Measurements from ENCODE around the gene RBKS. TPM values are rescaled to one million over a fixed set of nuclear protein-coding genes. Genes with fewer than 3 reads are reported as not detected.

Gene RBKS
- 10 to 100 TPM in 1 of 3 donors, 1 to 10 TPM in 2; 2.8 to 19.8 (median 9.4) TPM for polyA plus RNA-seq

DNA sequence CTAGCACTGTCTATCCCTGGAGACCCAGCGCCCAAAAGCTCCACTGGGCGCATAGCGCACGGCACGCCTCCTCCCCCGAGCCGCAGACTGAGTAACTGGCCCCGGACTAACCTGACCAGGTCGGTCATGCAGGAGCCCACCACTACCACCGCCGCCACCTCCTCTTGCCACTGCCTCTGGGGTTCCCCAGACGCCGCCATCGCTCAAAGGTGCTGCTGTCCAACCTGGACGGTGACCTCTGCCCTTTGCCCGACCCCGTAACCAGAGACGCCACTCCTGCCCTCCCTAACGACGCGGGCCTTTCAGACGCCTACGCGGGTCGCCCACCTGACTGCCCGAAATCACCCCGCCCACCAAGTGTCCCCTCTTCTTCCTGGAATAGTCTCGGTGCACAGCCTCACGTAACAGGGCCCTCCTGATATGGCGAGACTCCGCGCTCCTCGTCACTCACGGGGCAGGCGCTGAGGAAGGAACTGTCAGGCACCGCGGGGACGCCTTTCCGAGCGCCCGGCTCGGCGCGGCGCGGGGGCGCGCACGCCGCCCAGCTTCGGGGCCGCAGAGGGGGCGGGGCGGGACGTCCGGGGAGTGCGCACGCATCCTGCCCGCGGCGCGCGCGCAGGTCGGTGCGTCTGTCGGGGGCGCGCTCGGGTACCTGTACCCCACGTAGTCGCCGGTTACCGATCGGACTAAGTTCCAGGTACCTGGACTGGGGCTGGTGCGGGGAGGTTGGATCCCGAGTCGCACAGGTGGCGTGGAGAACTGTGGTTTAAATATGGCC lies at the start of gene RBKS, which contains the start of gene BABAM2:
Gene RBKS, minus strand, starts transcription at position 242 of the 778 bp plus-strand sequence. Its CDS starts 42 bp downstream, at position 200.
Gene BABAM2, plus strand, starts transcription at position 584 of the 778 bp plus-strand sequence. CDS start 3,828 bp downstream, outside the sequence.
- peak within 1 kb of the TSS; percentile 55 for H3K27ac ChIP-seq (ENCODE audit: low read depth, low read length)
- 0 to 1% (median 0%) methylated on average over 68 to 79 of the region's 79 CpGs for WGBS, 3 donors

DNA sequence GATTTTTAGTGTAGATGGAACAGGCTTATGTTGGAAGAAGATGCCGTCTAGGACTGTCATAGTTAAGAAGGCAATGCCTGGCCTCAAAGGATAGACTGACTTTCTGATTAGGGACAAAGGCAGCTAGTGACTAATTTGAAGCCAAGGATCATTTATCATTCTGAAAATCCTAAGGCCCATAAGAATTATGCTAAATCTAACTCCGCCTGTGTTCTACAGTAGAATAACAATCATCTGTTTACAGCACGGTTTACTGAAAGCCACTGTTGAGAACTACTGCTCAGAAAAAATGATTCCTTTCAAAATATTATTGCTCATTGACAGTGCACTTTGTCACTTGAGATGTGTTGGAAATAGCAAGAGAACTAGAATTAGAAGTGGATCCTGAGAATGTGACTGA lies 44.8 kb upstream of the RBKS start:
- no peak overlapping the region for H3K27ac ChIP-seq (ENCODE audit: low read depth, low read length)
- 94 to 97% (median 96%) methylated on average over 3 of the region's 3 CpGs for WGBS, 3 donors

DNA sequence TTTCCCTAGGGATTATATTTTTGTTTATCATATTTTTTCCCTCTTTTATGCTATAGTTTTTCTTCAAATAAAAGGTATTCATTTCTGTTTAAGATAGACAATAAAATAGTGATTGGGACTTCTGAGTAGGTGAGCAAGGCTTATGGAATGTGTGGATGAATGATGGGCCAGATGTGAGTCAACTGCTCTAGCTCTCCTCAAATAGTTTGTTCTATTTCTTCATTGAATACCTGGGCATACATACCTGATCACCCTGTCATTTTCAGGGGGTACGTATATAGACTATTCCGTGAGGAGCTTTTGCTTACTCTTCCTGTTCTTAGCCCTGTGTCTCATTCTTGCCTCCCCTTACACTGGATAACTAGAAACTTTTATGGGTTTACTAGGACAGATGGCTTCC lies 42.2 kb upstream of the RBKS start:
- H3K27ac ChIP-seq (ENCODE audit: low read depth, low read length), result no peak overlapping the region
- 93 to 98% (median 93%) methylated on average over 2 of the region's 2 CpGs for WGBS, 3 donors

DNA sequence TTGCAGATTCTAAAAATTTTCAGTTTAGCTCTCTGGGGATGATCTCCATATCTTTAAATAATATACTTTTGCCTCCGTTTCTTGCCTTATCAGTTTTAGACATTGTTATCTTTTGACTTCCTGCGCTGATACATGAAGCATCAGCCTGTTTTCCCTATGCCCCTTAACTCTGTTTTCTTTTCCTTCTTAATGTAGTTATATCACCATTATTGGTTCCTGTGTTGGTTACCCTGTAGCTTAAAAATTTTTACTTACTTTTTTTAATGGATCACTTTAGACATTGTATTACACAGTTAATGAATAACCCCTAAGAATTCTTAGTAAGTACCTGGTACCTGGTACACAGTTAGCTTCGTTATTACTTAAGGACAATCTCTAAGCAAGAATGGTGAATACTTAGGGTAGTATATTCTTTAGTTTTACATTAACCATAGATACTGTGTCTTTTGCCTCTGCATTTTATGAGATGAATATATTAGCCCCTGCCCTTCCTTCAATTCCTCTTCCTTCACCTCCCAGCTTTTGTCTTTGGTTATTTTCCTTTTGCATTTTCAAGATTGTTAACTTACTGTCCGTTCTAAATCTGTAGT lies 41.3 kb upstream of the RBKS start:
- no peak overlapping the region for H3K27ac ChIP-seq (ENCODE audit: low read depth, low read length)
- 75 to 90% (median 87%) methylated on average over 4 of the region's 4 CpGs for WGBS, 3 donors

DNA sequence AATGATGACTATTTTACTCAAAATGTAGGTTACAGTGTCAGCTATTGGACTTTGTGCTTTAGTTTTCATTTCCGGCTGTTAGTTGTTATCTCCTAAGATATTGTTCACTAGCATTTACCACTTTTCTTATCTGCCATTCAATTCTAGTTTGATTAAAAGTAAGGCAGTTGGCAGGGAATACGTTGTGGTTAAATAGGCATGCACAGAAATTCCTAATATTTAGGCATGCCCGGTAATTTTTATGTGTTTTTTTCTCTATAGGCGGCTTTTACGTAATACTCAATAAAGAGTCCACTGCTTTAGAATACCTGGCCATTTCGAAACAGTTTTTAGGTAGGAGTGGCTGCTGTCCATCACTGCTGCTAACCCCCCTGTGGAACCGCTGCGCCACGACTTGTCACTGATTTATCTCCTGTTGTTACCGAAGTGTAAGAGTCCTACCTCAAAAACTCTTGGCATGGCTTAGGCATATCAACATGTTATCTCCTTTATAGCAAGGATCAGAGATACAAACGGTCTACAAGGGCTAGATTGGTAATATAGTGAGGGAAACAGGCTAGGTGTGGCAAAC lies 39.8 kb upstream of the RBKS start:
- WGBS, 3 donors, result 39 to 77% (median 77%) methylated on average over 11 of the region's 11 CpGs
- no peak overlapping the region for H3K27ac ChIP-seq (ENCODE audit: low read depth, low read length)

DNA sequence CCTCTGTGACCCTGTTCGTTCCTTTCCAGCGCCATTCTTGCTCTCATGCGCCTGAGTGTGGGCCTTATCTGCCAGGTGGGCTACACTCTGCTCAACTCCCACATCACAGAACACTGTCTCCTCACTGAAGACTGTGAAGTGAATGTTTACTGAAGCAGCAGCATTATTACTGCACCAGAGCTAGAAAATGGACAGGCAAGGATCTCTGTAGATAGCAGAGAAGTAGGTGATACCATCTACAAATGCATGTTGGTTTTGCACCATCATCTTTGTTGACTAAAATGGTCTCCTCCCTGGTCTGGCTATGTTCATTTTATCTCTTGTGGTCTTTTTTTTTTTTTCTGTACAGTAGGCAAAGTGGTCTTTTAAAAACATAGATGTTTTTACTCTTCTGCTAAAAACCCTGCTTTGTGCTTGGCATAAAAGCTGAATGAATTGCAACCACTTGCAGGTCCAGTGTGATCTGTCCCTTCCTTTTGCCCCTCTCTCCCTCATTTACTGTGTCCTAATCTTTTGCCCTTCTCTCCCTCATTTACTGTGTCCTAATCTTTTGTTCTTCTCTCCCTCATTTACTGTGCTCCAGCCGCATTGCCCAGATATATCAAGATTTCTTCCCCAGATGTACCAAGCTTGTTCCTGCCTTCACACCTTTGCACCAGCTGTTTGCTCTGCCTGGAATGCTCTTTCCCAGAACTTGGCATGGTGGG lies 35.7 kb upstream of the RBKS start:
- no peak overlapping the region for H3K27ac ChIP-seq (ENCODE audit: low read depth, low read length)
- 93 to 98% (median 95%) methylated on average over 4 of the region's 4 CpGs for WGBS, 3 donors

DNA sequence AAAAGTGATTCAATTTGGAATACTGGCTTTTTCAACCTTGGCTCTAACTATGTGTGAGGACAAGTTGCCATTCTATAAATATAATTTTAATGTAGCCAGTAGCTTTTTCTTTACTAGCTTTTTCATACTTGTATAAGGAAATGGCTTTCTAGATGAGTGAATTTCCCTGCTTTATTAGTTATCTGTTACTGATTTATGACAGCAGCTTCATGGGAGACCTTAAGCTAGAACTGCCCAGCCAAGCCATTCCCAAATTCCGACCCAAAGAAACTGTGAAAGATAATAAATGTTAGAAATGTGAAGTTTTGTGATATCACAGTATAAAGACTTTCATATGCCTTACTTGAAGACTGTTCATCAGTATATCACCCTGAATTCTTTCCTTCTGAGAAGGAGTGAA lies 32.7 kb upstream of the RBKS start:
- 66 to 83% (median 82%) methylated on average over 1 of the region's 1 CpG for WGBS, 3 donors
- no peak overlapping the region for H3K27ac ChIP-seq (ENCODE audit: low read depth, low read length)

DNA sequence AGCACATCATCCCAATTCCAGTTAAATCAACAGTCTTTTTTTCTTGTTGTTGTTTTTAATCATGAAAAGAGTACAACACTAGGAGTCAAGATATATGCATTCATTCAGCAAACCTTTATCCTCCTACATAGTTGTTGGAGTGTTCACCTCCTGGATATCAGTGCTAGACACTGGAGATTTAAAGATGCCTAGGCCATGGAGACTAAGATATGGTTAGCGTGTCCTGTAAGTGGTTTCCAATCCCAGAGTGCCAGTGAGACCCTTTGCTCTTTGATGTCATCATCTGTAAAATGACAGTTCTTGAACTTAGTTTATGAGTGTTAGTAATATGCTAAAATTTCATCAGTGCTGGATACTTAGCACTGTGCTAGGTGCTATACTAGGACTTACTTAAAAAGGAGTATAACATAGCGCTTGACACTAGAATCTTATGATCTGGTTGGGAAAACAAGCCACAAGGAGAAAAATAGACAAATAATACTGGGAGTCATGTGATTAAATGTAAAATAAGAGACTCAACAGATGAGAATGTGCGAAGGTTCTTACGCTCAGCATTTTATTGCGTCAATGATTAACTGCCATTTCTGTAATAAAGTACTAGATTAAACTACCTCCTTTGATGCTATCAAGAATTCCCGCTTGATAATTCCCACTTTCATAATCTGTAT lies 31.8 kb upstream of the RBKS start:
- no peak overlapping the region for H3K27ac ChIP-seq (ENCODE audit: low read depth, low read length)
- WGBS, 3 donors, result 81 to 86% (median 81%) methylated on average over 6 of the region's 6 CpGs

DNA sequence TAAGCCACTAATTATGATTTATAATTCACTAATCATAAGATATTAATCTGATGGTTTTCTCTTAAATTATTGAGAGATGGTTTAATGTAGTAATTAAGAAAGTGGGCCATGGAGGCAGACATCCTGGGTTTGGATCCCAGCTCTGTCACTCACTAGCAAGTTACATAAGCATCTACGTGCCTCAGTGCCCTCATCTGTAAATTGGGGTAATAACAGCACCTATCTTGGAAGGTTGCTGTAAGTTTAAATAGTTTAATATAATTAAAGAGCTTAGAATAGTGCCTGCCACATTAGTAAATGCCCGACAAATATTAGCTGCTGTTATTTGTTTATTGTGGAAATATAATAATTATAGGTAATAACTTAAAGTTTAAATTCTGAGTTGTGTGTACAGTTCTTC lies 31.2 kb upstream of the RBKS start:
- WGBS, 3 donors, result 91 to 98% (median 94%) methylated on average over 2 of the region's 2 CpGs
- H3K27ac ChIP-seq (ENCODE audit: low read depth, low read length), result no peak overlapping the region

DNA sequence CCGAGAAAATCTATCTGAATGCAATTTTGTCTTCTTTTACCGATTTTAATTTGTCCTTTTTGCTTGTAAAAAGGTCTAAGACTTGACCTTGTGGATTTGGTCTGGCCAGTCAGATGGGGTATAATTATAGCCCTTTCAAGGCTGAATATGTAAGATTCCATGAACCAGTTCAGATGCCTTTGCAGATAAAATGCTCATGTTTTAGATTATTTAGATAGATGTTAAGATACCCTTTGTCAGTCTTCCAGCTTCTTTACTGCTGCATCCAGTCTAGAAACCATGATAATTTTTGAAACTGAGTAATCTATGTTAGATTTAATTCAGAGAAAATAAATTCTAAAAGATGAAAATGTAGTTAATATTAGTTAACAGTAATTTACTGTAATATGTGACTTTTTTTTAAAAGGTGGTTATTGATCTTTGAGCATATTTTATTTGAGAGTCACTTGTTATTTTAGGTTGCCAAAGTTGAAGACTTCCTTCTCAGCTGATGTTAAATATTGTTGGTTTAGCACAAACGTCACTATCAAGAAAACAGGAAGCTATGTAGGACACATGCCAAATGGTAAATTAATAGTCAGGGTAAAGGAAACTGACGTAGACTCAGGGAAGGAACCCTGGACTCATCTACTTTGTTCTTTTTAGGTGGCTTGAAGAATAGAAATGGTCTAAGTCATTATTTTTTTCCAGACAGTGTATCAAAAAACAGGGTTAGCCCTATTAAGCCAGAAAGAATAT lies 30.1 kb upstream of the RBKS start:
- H3K27ac ChIP-seq (ENCODE audit: low read depth, low read length), result no peak overlapping the region
- 26 to 29% (median 28%) methylated on average over 4 of the region's 4 CpGs for WGBS, 3 donors

DNA sequence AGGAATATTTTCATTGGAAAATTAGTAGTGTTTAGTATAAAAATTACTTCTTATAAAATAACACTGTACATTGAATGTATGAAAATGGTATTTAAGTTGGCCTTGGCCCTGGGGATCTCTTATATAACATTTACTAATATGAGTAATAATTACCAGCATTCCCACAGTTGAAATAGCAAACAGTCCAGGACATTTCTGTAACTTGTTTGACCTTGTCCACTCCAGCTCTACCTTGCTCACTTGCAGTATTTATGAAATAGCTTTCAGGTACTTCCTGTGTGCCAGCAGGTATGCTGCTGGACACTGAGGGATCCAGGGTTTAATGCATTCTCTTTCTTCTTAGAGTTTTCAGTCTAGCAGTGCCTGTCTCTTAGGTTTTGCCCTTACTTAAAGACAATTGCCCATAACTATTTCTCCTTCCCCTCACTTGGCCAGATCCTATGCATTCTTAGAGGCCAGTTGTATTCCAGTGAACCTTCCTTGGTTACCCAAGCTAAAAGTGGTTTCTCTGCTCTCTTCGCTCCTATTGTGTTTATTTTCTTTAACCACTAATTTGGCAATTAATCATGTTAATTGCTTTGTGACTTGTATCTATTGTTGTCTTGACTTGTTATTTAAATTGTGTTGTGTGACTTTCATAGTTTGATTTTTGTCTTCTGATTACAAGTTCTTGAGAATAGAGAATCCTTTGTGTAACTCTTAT lies 26.3 kb upstream of the RBKS start:
- WGBS, 3 donors, result 48 to 92% (median 83%) methylated on average over 1 of the region's 1 CpG
- H3K27ac ChIP-seq (ENCODE audit: low read depth, low read length), result no peak overlapping the region

DNA sequence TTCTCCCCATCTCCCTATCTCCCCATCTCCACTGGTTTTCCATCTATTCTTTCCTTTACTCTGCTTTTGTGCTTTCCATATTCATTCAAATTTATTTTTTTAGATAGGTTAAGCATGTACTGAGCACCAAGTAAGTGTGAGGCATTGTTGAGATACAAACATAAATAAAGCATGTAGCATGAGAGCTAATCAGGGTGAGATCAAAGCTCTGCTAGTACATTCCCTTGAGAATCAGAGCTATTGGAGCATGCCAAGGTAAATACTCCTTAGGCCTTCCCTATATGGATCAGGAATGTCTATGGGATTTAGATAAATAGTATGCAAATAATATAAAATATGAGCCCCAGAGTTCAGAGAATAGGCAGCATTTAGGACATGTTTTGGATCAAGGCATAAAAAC lies 25.7 kb upstream of the RBKS start:
- H3K27ac ChIP-seq (ENCODE audit: low read depth, low read length), result no peak overlapping the region

DNA sequence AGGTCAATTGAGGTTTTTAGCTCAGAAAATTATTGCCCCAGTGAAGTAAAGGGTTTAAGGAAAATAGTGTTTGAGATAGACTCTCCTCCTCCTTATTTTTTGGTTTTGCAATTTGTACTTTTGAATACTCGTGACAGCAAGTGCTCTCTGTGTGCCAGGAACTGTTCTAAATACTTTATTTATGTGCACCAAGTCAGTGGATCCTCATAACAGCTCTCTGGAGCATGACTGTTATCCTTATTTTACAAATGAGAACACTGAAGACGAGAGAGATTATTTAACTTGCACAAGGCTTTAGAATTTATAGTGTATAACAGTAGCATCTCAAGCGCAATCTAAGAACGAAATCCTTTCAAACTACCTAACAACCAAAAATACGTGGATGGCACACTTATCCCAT lies 25.0 kb upstream of the RBKS start:
- H3K27ac ChIP-seq (ENCODE audit: low read depth, low read length), result no peak overlapping the region
- WGBS, 3 donors, result 46 to 72% (median 47%) methylated on average over 5 of the region's 5 CpGs

DNA sequence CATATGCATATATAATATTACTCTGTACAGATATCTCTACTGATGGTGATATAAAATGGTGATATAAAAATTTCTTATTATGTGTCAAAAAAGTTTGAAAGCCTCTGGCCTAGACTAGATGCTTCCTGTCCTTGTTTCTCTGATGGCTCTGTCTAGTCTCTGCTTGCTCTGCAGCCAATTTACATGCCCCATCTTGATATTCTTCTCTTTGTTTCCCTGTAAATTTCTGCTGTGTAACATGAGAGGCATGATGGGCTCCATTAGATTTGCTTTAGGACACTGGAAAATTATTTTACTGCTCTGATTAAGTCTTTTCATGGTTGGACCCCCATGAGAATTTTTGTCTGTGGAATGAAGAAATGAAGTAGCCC lies 24.6 kb upstream of the RBKS start:
- no peak overlapping the region for H3K27ac ChIP-seq (ENCODE audit: low read depth, low read length)

DNA sequence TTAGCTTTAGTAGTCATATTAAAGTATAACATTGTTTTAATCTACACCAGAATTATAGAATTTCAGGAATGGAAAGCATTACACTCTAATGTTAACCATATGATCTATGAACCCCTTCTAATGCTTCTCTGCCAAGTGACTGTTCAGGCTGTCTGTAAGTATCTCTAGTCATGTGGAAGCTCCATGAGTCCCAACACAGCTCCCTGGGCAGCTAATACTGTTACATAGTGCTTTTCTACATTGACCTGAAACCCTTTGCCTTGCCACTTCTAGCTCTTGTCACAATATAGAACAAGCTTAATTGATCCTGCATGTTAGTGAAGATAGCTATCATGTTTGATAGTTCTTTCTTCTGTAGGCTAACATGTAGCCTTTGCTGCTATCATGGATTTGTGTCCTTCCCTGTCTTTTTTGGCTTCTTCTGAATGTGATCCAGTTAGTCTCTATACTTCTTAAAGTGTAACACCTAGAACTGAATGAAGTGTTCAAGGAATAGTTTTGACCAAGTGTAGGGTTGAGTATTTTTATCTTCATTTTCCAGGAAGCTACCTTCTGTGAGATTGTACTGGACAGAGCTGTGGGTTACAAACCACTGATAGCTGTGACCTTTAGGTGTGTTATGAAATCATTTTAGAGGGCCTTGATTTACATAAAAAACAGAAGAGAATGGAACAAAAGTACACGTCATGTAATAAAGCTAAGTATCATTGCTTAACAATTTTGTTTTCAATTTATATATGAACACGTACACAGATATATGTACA lies 24.0 kb upstream of the RBKS start:
- WGBS, 3 donors, result 73 to 85% (median 78%) methylated on average over 2 of the region's 2 CpGs
- H3K27ac ChIP-seq (ENCODE audit: low read depth, low read length), result no peak overlapping the region

DNA sequence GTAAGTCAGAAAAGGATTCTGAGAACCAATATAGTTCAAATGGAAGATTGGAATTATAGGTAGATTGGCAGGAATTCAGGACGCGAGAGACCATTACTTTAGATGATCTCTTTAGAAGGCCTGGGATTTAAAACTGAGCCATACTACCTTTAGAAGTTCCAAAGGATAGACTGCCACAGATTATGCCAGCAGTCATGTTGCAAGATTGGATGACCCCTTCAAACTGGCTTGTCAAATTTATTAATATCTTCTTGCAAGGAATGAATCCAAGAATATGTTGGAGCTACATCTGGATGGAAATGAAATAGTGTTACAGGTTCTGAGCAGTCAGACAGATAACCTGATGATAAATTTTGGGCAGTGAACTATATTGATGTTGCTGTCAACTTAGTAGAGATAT lies 22.3 kb upstream of the RBKS start:
- no peak overlapping the region for H3K27ac ChIP-seq (ENCODE audit: low read depth, low read length)
- WGBS, 3 donors, result 97 to 98% (median 97%) methylated on average over 2 of the region's 2 CpGs
